ENCODE results near the gene TPGS2.

DNA sequence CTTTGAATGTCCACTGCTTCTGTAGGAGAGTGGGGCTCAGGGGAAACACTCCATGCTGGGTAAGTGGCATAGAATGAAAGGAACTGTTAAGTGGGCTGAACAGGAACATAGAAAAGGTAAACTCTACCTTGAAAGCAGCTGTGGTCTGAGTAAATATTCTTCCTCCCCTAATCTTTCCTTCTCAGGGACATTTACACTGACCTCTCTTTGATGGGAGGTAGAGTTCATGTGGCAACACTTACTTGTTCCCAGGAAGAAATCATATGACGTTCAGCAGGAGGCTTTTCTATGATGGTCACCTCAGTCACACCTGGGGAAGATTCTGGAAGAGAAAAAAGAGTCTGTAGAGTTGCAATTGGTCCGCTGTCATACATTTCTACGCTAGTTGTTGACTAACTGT, 10.2 kb downstream of the TPGS2 start:
- TF ChIP-seq, protein P1, sequence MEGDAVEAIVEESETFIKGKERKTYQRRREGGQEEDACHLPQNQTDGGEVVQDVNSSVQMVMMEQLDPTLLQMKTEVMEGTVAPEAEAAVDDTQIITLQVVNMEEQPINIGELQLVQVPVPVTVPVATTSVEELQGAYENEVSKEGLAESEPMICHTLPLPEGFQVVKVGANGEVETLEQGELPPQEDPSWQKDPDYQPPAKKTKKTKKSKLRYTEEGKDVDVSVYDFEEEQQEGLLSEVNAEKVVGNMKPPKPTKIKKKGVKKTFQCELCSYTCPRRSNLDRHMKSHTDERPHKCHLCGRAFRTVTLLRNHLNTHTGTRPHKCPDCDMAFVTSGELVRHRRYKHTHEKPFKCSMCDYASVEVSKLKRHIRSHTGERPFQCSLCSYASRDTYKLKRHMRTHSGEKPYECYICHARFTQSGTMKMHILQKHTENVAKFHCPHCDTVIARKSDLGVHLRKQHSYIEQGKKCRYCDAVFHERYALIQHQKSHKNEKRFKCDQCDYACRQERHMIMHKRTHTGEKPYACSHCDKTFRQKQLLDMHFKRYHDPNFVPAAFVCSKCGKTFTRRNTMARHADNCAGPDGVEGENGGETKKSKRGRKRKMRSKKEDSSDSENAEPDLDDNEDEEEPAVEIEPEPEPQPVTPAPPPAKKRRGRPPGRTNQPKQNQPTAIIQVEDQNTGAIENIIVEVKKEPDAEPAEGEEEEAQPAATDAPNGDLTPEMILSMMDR (IDR thresholded peaks at IDR 0.05; ENCODE audit: poor library complexity, severe bottlenecking), result no peak
- TF ChIP-seq POLR2AphosphoS5 (IDR thresholded peaks at IDR 0.05) (no peak), EP300 (conservative IDR thresholded peaks at IDR 0.05; ENCODE audit: poor library complexity, severe bottlenecking) (no peak), TAF1 (IDR thresholded peaks at IDR 0.05; ENCODE audit: low read depth) (no peak), EZH2 (IDR thresholded peaks at IDR 0.05; ENCODE audit: borderline replicate concordance, insufficient read depth, low read length, poor library complexity, severe bottlenecking) (no peak), SMC3 (conservative IDR thresholded peaks at IDR 0.05; ENCODE audit: poor library complexity) (no peak)
- TF ChIP-seq, protein P2, sequence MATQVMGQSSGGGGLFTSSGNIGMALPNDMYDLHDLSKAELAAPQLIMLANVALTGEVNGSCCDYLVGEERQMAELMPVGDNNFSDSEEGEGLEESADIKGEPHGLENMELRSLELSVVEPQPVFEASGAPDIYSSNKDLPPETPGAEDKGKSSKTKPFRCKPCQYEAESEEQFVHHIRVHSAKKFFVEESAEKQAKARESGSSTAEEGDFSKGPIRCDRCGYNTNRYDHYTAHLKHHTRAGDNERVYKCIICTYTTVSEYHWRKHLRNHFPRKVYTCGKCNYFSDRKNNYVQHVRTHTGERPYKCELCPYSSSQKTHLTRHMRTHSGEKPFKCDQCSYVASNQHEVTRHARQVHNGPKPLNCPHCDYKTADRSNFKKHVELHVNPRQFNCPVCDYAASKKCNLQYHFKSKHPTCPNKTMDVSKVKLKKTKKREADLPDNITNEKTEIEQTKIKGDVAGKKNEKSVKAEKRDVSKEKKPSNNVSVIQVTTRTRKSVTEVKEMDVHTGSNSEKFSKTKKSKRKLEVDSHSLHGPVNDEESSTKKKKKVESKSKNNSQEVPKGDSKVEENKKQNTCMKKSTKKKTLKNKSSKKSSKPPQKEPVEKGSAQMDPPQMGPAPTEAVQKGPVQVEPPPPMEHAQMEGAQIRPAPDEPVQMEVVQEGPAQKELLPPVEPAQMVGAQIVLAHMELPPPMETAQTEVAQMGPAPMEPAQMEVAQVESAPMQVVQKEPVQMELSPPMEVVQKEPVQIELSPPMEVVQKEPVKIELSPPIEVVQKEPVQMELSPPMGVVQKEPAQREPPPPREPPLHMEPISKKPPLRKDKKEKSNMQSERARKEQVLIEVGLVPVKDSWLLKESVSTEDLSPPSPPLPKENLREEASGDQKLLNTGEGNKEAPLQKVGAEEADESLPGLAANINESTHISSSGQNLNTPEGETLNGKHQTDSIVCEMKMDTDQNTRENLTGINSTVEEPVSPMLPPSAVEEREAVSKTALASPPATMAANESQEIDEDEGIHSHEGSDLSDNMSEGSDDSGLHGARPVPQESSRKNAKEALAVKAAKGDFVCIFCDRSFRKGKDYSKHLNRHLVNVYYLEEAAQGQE (IDR thresholded peaks at IDR 0.05; ENCODE audit: borderline replicate concordance), result no peak

Measured in neural cell (in vitro differentiated cells).